ENCODE results near the gene NPTX2.

- TF ChIP-seq, protein P1, sequence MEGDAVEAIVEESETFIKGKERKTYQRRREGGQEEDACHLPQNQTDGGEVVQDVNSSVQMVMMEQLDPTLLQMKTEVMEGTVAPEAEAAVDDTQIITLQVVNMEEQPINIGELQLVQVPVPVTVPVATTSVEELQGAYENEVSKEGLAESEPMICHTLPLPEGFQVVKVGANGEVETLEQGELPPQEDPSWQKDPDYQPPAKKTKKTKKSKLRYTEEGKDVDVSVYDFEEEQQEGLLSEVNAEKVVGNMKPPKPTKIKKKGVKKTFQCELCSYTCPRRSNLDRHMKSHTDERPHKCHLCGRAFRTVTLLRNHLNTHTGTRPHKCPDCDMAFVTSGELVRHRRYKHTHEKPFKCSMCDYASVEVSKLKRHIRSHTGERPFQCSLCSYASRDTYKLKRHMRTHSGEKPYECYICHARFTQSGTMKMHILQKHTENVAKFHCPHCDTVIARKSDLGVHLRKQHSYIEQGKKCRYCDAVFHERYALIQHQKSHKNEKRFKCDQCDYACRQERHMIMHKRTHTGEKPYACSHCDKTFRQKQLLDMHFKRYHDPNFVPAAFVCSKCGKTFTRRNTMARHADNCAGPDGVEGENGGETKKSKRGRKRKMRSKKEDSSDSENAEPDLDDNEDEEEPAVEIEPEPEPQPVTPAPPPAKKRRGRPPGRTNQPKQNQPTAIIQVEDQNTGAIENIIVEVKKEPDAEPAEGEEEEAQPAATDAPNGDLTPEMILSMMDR (conservative IDR thresholded peaks at IDR 0.05; ENCODE audit: low read length), result no peak
- no peak for TF ChIP-seq EZH2phosphoT487 (IDR thresholded peaks at IDR 0.05; ENCODE audit: borderline replicate concordance, low read depth, low read length)
Observed at GRCh38 chr7:98591926-98592325, 25.2 kb upstream of the NPTX2 start.

Data from OCI-LY7 (cell line).